D721Med (cell line): ENCODE measurements around the gene SLC17A7.
A peak's percentile ranks its signal among the peaks of the same experiment; 100 is the strongest.
"Not testable (repeated sequence)": the region's sequence is repeated elsewhere in the genome, so short reads cannot be mapped to it uniquely, and the experiment has no call there.

Experiments
- DNase-seq: peaks from one replicate; pipeline ENCODE4 v3.0.0; 2011; ENCODE audit warnings: low spot score; ENCODE audit not compliant: insufficient read length
- FAIRE-seq: peaks from 2 replicates; lab custom pipeline; 2011; peaks lifted over from hg19 to GRCh38; lab: Jason Lieb, UNC
- TF ChIP-seq, protein P1 (sequence below): IDR thresholded peaks from 2 replicates; pipeline ENCODE4 v1.5.1; 2012; ENCODE audit warnings: mild to moderate bottlenecking, control low read depth; ENCODE audit not compliant: insufficient read depth; ENCODE audit errors: missing control alignments

Gene SLC17A7

DNA sequence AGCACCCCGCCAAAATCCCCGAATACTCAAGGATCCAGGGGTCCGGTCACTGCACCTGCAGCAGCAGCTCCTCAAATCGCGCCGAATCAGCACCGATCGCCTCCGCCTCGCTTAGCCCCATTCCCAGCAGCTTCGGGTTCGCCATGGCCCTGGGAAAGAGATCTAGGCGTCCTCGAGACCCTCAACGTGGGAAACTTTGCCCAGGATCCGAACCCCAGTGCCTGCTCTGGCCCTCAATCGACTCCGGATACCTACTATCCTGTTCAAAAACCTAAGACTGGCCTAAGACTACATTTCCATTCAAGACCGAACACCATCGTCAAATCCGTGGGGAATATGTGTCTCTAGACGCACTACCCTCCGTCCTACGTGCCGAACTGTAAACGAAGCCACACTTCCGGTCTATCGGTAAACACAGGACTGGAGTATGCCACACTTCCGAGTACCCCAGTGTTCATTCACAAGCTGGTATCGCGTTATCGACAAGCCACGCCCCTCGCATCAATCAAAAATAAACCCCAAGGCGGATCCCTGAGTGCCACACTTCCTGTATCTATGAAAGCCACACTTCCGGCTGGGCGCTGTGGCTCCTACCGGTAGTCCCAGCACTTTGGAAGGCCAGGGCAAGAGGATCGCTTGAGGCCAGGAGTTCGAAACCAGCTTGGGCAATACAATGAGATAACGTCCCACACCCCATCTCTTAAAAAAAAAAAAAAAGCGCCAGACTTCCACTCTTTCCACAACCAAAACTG, 10.3 kb upstream of the SLC17A7 start, which contains the start of gene PIH1D1:
TSS of gene PIH1D1 (minus strand) at position 385 of the 752 bp plus-strand sequence. CDS start at position 145, 240 bp downstream.
- FAIRE-seq = peak; percentile 32
- peak; percentile 83 for DNase-seq

DNA sequence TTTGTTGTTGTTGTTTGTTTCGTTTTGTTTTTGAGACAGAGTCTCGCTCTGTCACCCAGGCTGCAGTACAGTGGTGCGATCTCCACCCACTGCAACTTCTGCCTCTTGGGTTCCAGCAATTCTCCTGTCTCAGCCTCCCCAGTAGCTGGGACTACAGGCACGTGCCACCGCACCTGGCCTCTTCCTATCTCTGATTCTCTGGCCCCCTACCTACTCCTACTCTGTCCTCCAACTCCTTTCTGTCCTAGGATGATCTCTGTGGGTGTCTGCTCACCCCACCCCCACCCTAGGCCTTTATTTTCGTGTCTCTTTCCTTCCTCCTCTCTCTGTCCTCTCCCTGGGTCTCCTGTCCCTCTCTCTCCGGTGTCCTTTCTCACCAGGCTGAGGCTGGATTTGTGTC, 9.1 kb upstream of the SLC17A7 start:
- TF ChIP-seq, protein P1, sequence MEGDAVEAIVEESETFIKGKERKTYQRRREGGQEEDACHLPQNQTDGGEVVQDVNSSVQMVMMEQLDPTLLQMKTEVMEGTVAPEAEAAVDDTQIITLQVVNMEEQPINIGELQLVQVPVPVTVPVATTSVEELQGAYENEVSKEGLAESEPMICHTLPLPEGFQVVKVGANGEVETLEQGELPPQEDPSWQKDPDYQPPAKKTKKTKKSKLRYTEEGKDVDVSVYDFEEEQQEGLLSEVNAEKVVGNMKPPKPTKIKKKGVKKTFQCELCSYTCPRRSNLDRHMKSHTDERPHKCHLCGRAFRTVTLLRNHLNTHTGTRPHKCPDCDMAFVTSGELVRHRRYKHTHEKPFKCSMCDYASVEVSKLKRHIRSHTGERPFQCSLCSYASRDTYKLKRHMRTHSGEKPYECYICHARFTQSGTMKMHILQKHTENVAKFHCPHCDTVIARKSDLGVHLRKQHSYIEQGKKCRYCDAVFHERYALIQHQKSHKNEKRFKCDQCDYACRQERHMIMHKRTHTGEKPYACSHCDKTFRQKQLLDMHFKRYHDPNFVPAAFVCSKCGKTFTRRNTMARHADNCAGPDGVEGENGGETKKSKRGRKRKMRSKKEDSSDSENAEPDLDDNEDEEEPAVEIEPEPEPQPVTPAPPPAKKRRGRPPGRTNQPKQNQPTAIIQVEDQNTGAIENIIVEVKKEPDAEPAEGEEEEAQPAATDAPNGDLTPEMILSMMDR = no peak
- no peak for FAIRE-seq
- no peak for DNase-seq

More for the DNA sequence above, 10.3 kb upstream of the SLC17A7 start, which contains the start of gene PIH1D1:
- TF ChIP-seq, protein P1 = no peak

DNA sequence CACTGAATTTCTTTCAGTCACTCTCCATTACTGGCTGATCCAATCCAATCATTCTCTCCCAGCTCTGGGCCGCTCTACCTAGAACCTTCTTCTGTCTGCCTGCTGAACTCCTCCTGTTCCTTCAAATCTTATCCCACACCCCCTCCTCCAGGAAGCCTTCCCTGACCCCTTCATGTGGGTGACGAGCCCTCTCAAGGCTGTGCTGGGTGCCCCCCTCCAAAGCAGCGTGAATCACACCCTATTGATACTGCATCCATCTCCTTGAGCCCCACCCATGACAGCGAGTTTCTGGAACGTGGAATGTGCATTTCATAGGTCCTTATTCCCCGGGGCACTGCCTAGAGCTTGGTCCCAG, 7.1 kb upstream of the SLC17A7 start:
- FAIRE-seq (no peak), DNase-seq (no peak)
- TF ChIP-seq, protein P1 = no peak

DNA sequence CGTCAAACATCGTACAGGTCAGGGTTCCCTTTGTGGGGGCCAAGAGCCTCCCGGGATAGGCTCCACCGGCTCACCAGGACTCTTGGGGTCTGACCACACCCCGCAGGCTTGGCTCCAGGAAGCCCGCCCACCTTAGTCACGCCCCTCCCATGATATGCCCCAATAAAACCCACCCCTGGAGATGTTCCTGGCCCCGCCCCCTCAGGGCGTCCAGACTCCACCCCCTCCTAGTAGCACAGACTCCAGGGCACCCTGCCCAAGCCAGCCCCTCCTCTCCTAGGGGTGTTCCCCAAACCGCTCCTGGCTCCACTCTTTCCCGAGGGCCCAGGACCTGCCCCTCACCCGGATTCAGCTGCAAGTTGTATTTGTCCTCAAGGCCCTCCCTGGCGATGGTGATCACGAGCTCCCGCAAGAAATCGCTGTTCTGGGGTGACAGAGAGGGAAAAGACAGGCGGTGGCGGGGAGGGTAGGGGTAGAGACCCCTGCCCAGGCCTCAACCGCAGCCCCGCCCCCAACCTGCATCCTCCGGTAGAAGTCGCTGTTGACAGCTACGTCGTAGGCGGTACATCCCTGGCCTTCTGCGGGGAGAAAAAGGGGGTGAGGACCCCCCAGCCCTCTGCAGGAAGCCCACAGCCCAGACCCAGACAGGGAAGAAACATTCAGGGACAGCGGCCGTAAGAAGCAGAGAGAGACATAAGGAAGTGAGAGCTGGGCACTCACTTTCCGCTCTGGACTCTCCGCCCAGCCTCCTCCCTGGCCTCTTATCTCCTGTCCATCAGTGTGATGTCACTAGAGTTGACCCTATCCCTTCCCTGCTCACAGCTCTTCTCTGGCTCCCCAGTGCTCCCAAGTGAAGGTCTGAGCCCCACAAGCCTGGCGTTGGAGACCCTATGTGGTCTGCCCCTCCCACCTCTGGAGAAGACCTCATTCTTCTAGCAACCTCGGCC, 6.4 kb upstream of the SLC17A7 start:
- DNase-seq (no peak), FAIRE-seq (no peak)
- TF ChIP-seq, protein P1 = no peak

DNA sequence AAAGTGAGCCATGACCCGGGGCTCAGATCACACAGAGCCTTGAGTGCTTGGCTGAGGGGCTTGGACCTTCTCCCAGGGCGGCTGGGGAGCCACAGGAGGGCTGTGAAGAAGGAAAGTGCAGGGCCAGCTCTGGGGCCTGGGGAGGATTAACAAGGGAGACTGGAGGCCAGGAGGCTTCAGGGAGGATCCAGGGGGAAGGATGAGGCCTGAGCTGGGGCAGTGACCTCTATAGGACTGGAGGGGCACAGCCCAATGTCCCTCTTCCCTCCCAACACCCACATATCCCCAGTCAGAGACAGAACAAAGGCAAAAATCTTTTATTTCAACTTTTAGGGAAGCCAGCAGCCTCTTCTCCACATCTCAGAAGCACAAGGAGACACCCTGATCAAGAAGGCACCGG, 4.7 kb upstream of the SLC17A7 start:
- TF ChIP-seq, protein P1 = no peak
- no peak for DNase-seq
- FAIRE-seq = no peak

DNA sequence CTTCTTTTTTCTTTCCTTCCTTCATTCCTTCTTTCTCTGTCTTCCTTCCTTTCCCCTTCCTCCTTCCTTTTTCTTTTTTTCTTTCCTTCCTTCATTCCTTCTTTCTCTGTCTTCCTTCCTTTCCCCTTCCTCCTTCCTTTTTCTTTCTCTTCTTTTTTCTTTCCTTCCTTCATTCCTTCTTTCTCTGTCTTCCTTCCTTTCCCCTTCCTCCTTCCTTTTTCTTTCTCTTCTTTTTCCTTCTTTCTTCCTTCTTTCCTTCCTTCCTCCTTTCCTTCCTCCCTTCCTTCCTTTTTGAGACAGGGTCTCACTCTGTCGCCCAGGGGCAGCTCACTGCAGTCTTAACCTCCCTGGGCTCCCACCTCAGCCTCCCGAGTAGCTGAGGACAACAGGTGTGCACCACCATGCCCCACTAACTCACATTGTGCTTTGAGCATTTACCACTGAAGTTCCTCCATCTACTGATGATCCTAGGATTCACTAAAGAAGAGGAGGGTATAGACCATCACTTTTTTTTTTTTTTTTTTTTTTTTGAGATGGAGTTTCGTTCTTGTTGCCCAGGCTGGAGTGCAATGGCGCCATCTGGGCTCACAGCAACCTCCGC, 2.9 kb upstream of the SLC17A7 start:
- not testable (repeated sequence) for FAIRE-seq, DNase-seq
